Prostate gland (tissue), 2 donors: ENCODE data around the gene TM7SF3.

Experiments
- CTCF ChIP-seq, 4 experiments: fragments of 200-600 bp in 2 of 4; fragments of 450-650 bp in 2 of 4; sonication (generic) in 2 of 4; IDR thresholded peaks; 1 replicate in 3 of 4; 2 replicates in 1 of 4; pipeline ENCODE4 v1.5.1; 2016 to 2019; ENCODE audit warnings: antibody characterized with exemption in 4 of 4, mild to moderate bottlenecking in 2 of 4, moderate library complexity in 2 of 4
- POLR2A ChIP-seq: fragments of 450-650 bp; IDR thresholded peaks from one replicate; pipeline ENCODE4 v1.6.1; 2016; ENCODE audit warnings: antibody characterized with exemption, mild to moderate bottlenecking
- POLR2AphosphoS5 ChIP-seq: sonication (generic); formaldehyde crosslinking; IDR thresholded peaks from one replicate; pipeline ENCODE4 v1.6.1; 2017; ENCODE audit warnings: antibody characterized with exemption

- TF ChIP-seq CTCF (IDR thresholded peaks at IDR 0.05): no peak
- no peak for TF ChIP-seq POLR2A
- TF ChIP-seq POLR2AphosphoS5: no peak
These were observed 41.8 kb upstream of the TM7SF3 start for GRCh38 chr12:27055966-27056365.
